Measurements from ENCODE around the gene OR10H1. TPM values are rescaled to one million over a fixed set of nuclear protein-coding genes. Genes with fewer than 3 reads are reported as not detected.

OR10H1 gene
- polyA plus RNA-seq: not detected in 2 replicates

GRCh38 chr19:15815306-15815705 is at the start of gene OR10H1:
OR10H1 (minus strand) TSS chr19:15815664; CDS start chr19:15808037, 7,627 bp downstream.

GRCh38 chr19:15787611-15788155 is 27.8 kb downstream of the OR10H1 start, which contains the start of gene OR10H5:
OR10H5 (plus strand) TSS chr19:15787661; CDS start chr19:15794049, 6,388 bp downstream.

Other genes with a start within 250 kb of the OR10H1 start
- not detected in 2 replicates for gene CYP4F8, start 200.4 kb downstream of the OR10H1 start, polyA plus RNA-seq
- 0.15 TPM in 1 of 2 replicates, not detected in the other for gene CYP4F3, start 174.8 kb downstream of the OR10H1 start, polyA plus RNA-seq
- not detected in 2 replicates for gene CYP4F12, start 142.6 kb downstream of the OR10H1 start, polyA plus RNA-seq
- not detected in 2 replicates for gene OR10H2, start 87.6 kb downstream of the OR10H1 start, polyA plus RNA-seq
- not detected in 2 replicates for gene OR10H3, start 77.7 kb downstream of the OR10H1 start, polyA plus RNA-seq
- gene OR10H5, start 28.0 kb downstream of the OR10H1 start, polyA plus RNA-seq: not detected in 2 replicates
- gene CYP4F2, start 82.4 kb upstream of the OR10H1 start, polyA plus RNA-seq: not detected in 2 replicates
- 0.89 and 1.3 TPM in 2 replicates for gene CYP4F11, start 118.9 kb upstream of the OR10H1 start, polyA plus RNA-seq
- gene OR10H4, start 133.3 kb upstream of the OR10H1 start, polyA plus RNA-seq: not detected in 2 replicates

Data from Purkinje cell (primary cell).